ENCODE results near the gene ARHGAP33. TPM values are rescaled to one million over a fixed set of nuclear protein-coding genes. Genes with fewer than 3 reads are reported as not detected.

The ARHGAP33 gene
- total RNA-seq, 1 donor from 2014 or later = 13.3 TPM

GRCh38 chr19:35731353-35731752 is 44.0 kb upstream of the ARHGAP33 start:
- no peak for TF ChIP-seq CTCF (conservative IDR thresholded peaks at IDR 0.05; ENCODE audit: low read depth, low read length)
- no peak for DNase-seq (ENCODE audit: low read depth)
- no peak overlapping the region for H3K4me3 ChIP-seq (ENCODE audit: low read depth, low read length)

GRCh38 chr19:35731779-35732405 is 43.5 kb upstream of the ARHGAP33 start:
- TF ChIP-seq CTCF (conservative IDR thresholded peaks at IDR 0.05; ENCODE audit: low read depth, low read length) = no peak
- no peak for DNase-seq (ENCODE audit: low read depth)

GRCh38 chr19:35732540-35733179 is 42.7 kb upstream of the ARHGAP33 start:
- no peak for DNase-seq (ENCODE audit: low read depth)
- no peak overlapping the region for H3K4me3 ChIP-seq (ENCODE audit: low read depth, low read length)
- TF ChIP-seq CTCF (conservative IDR thresholded peaks at IDR 0.05; ENCODE audit: low read depth, low read length) = no peak

More at GRCh38 chr19:35731779-35732405, 43.5 kb upstream of the ARHGAP33 start:
- no peak overlapping the region for H3K4me3 ChIP-seq (ENCODE audit: low read depth, low read length)

- TF ChIP-seq CTCF (conservative IDR thresholded peaks at IDR 0.05; ENCODE audit: low read depth, low read length) = no peak
- no peak for DNase-seq (ENCODE audit: low read depth)
- no peak overlapping the region for H3K4me3 ChIP-seq (ENCODE audit: low read depth, low read length)
These were observed 41.9 kb upstream of the ARHGAP33 start for GRCh38 chr19:35733180-35734125.

- no peak for TF ChIP-seq CTCF (conservative IDR thresholded peaks at IDR 0.05; ENCODE audit: low read depth, low read length)
- no peak overlapping the region for H3K4me3 ChIP-seq (ENCODE audit: low read depth, low read length)
- no peak for DNase-seq (ENCODE audit: low read depth)
These were observed 41.1 kb upstream of the ARHGAP33 start for GRCh38 chr19:35734273-35734672.

GRCh38 chr19:35734889-35735288 is 40.5 kb upstream of the ARHGAP33 start:
- H3K4me3 ChIP-seq (ENCODE audit: low read depth, low read length) = no peak overlapping the region
- TF ChIP-seq CTCF (conservative IDR thresholded peaks at IDR 0.05; ENCODE audit: low read depth, low read length) = no peak
- DNase-seq (ENCODE audit: low read depth) = no peak
